GM10248 (cell line): ENCODE results near the gene HS3ST2.

Source experiments
- CTCF ChIA-PET: fragments of 300-600 bp; sonication (Branson Sonifier 250); formaldehyde crosslinking; extraction: SDS; loops from one replicate; lab custom pipeline; 2021; ENCODE audit warnings: antibody characterized with exemption; lab: Yijun Ruan, JAX
- POLR2A ChIA-PET: fragments of 350-650 bp; sonication (Branson Sonifier 250); formaldehyde crosslinking; extraction: SDS; loops from one replicate; lab custom pipeline; 2020; ENCODE audit warnings: antibody characterized with exemption; lab: Yijun Ruan, JAX
- DNase-seq: peaks from one replicate; pipeline ENCODE4 v3.0.0; 2012; ENCODE audit errors: extremely low spot score
- TF ChIP-seq, protein P1 (sequence below): IDR thresholded peaks from 2 replicates; pipeline ENCODE4 v1.5.1; 2012; ENCODE audit warnings: mild to moderate bottlenecking, low read depth; ENCODE audit errors: extremely low read depth, missing control alignments, control extremely low read depth

HS3ST2 gene

DNA sequence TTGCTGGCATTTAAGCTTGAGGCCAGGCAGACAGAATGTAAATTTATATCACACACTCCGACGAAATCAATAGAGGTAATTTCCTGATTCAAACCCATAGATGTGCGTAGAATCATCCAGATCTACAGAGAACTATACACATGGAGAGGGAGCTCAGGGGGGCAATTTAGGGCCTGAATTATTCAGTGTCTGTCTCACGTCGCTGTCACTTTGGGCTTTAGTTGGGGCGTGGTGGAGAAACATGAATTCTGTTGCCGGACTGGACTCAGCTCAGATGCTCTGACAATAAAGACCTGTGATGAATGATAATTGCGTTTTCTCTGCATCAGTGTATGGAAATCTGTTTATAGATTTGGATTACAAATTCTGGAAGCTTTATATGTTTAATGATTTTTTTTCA is 32.5 kb upstream of the HS3ST2 start:
- POLR2A ChIA-PET, result no interaction called here
- TF ChIP-seq, protein P1, sequence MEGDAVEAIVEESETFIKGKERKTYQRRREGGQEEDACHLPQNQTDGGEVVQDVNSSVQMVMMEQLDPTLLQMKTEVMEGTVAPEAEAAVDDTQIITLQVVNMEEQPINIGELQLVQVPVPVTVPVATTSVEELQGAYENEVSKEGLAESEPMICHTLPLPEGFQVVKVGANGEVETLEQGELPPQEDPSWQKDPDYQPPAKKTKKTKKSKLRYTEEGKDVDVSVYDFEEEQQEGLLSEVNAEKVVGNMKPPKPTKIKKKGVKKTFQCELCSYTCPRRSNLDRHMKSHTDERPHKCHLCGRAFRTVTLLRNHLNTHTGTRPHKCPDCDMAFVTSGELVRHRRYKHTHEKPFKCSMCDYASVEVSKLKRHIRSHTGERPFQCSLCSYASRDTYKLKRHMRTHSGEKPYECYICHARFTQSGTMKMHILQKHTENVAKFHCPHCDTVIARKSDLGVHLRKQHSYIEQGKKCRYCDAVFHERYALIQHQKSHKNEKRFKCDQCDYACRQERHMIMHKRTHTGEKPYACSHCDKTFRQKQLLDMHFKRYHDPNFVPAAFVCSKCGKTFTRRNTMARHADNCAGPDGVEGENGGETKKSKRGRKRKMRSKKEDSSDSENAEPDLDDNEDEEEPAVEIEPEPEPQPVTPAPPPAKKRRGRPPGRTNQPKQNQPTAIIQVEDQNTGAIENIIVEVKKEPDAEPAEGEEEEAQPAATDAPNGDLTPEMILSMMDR, result no peak
- CTCF ChIA-PET, result no interaction called here
- no peak for DNase-seq

DNA sequence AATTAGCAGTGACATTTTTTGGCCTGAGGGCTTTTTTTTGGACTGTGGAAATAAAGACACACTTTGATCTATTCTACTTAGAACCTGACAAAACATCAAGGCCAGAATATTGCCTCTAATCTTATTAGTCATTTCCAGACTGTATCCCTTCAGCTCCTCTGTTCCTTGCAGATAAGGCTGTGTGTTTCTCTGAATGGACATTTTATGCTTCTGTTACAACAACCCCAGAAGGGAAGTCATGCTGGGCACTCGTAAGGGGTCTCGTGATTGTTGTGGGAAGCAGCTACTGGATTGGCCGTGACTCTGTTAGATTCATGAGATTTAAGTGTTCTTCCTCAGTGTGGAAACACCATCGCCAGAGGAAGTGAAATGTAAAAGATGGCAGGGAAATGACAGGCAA is 31.6 kb upstream of the HS3ST2 start:
- CTCF ChIA-PET, result no interaction called here
- DNase-seq, result no peak
- TF ChIP-seq, protein P1, result no peak
- POLR2A ChIA-PET, result no interaction called here

DNA sequence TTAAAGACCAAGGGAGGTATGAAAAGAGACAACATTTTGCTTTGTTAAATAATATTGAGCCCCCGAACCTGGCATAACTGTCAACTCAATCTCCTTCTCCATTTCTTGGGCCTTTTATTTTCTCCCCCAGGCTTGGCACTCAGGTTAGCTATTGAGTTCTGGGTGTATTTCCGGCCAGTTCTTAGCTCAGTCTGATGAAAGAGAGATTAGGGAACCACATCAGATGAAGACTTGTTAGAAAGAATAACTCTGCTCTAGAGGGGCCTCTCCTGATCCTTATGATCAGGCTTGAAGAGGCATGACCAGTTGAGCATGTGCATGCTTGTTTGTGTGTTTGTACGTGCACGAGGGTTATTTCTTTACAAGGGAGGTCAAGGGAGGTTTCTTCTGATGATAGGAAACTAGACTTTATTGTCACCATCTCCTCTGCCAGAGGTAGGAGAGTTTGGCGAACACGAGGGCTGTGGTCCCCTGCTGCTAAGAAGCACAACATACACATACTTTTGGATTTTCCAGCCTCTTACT is 29.2 kb upstream of the HS3ST2 start:
- no peak for DNase-seq
- CTCF ChIA-PET, result no interaction called here
- TF ChIP-seq, protein P1, result no peak
- POLR2A ChIA-PET, result no interaction called here

DNA sequence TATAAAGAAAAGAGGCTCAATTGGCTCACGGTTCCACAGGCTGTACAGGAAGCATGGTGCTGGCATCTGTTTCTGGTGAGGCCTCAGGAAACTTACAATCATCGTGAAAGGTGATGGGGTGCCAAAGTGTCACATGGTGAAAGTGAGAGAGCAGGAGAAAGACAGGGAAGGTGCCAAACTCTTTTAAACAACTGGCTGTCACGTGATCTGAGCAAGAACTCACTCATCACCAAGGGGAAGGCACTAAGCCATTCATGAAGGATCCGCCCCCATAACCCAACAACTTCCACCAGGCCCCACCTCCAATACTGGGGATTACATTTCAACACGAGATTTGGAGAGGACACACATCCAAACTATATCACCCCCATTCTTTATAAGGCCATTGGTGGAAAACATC is 28.4 kb upstream of the HS3ST2 start:
- ChIA-PET POLR2A (no interaction called here), CTCF (no interaction called here)
- TF ChIP-seq, protein P1, result no peak

DNA sequence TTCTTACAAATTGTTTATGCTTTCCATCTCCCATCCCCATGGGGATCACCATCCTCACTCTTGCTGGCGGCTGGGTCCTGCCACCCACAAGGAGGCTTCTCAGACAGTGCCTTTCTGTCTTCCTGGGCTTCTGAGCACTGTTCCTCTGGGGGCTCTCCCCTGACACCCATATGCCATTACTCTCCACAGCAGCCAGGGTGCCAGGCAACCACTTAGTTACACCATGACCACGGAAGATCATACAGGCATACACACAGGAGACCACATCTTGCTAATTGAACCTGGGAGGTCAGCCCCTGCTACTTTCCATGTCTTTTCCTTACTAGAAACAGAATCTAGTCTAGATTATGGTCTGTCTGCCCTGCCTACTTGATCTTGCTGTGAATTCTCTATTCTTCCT is 27.7 kb upstream of the HS3ST2 start:
- POLR2A ChIA-PET, result no interaction called here
- CTCF ChIA-PET, result no interaction called here
- DNase-seq, result no peak
- TF ChIP-seq, protein P1, result no peak

More for the DNA sequence above, 28.4 kb upstream of the HS3ST2 start:
- DNase-seq, result no peak

DNA sequence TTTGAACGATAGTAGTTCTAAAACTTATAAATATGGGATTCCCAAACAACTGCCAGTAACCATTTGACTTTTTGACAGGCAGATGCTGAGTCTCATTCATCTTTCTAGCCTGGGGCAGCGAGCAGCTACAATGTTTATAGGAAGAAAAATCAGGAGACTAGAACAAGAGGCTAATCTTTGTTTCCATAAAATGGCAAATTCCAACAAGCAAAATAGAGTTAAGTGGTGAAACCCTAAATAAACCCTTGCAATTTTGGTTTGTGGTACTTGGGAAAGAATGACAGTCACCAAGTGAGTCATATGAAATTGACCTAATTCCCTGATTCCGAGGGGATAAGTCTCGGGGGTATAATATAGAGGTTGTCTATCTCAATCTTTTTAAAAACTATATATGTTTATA is 27.3 kb upstream of the HS3ST2 start:
- DNase-seq, result no peak
- CTCF ChIA-PET, result no interaction called here
- POLR2A ChIA-PET, result no interaction called here
- TF ChIP-seq, protein P1, result no peak
